GM13977 (cell line): ENCODE measurements around the gene NECAB2.
"Not testable (repeated sequence)": the region's sequence is repeated elsewhere in the genome, so short reads cannot be mapped to it uniquely, and the experiment has no call there.

ENCODE experiments used
- DNase-seq: peaks from one replicate; pipeline ENCODE4 v3.0.0; 2012; ENCODE audit warnings: low spot score
- CTCF ChIP-seq: IDR thresholded peaks from 2 replicates; pipeline ENCODE4 v1.5.1; 2012; ENCODE audit warnings: mild to moderate bottlenecking, control low read depth; ENCODE audit not compliant: insufficient read depth; ENCODE audit errors: extremely low read depth, missing control alignments
- in situ Hi-C: fragments of 300-500 bp; cut with MboI; formaldehyde crosslinking; loops from one replicate; pipeline ENCODE4 v1.12.0; 2022; ENCODE audit warnings: low sequenced_read_pairs, low pct_unique_long_range_greater_than_20kb, mixed read lengths, inconsistent platforms; ENCODE audit not compliant: unreplicated experiment

Gene NECAB2

GRCh38 chr16:83940630-83941378, 27.2 kb upstream of the NECAB2 start:
- TF ChIP-seq CTCF: no peak
- in situ Hi-C loops: no loop called here
- no peak for DNase-seq

GRCh38 chr16:83941546-83941945, 26.5 kb upstream of the NECAB2 start:
- in situ Hi-C loops, DNase-seq: not testable (repeated sequence)

DNA sequence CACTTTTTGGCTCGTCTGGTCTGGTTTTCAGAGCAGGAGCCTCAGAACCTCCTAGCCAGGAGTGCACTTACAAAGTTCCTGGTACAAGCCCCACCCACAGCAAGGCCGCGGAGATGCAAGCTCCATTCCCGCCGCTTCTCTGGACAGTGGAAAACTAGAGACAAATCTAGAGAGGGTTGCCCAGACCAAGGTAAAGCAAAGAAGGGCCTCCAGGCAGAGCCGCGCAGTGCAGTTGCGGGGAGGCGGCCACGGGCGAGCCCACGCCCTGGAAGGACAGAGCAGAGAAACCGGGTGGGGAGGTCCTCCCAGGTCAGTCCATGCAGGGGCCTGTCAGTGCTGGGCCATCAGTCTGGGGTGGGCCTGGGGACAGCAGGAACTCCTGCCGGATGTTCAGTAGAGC, 26.0 kb upstream of the NECAB2 start:
- DNase-seq: no peak
- in situ Hi-C loops: no loop called here
- no peak for TF ChIP-seq CTCF

- TF ChIP-seq CTCF: no peak
- DNase-seq: no peak
- in situ Hi-C loops: no loop called here
Observed at GRCh38 chr16:83942815-83943515, 25.1 kb upstream of the NECAB2 start.

GRCh38 chr16:83943516-83944050, 24.5 kb upstream of the NECAB2 start:
- no peak for DNase-seq
- TF ChIP-seq CTCF: no peak
- in situ Hi-C loops: no loop called here

GRCh38 chr16:83945587-83945986, 22.5 kb upstream of the NECAB2 start:
- no peak for TF ChIP-seq CTCF
- in situ Hi-C loops: no loop called here
- no peak for DNase-seq

DNA sequence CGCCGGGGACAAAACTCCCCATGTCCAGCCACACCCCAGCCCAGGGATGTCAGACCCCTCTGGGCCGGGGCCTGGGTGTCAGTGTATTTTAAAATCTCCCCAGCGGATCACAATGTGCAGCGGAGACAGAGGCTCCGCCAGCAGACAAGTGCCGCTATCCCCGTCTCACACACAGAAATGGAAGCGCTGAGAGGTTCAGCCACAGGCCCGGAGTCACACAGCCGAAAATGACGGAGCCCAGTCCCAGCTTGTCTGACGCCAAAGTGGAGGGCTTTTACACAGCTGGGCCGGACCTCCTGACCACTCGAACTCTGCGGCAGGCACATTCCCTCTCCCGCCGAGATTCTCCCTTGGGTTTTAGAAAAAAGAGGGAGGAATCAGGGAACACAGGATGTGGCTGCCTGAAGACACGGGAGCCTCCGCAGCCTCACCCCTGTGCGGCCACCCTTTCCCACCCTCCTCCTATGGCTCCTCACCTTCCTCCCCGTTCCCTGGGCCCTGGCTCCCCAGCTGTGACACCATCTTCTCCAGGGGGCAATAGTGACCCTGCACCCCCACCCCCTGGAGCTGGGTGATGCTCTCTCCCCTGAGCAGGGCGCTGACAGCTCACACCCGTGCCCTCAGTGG, 21.8 kb upstream of the NECAB2 start:
- TF ChIP-seq CTCF: no peak

More for the DNA sequence above, 21.8 kb upstream of the NECAB2 start:
- in situ Hi-C loops: no loop called here
- DNase-seq: no peak
